Loucy (cell line): Measurements from ENCODE around the gene ERGIC2.

Experiments used
- H2AFZ ChIP-seq: fragments of 200-600 bp; sonication (generic); 2 replicates; pipeline ENCODE4 v1.6.0; 2016; ENCODE audit warnings: antibody characterized with exemption, mild to moderate bottlenecking, low read length, moderate library complexity
- H3F3A ChIP-seq: fragments of 200-600 bp; 2 replicates; pipeline ENCODE4 v1.6.0; 2016; ENCODE audit warnings: antibody characterized with exemption, low read depth, mild to moderate bottlenecking
- H3K27me3 ChIP-seq: fragments of 200-600 bp; sonication (generic); 2 replicates; pipeline ENCODE4 v1.6.1; 2014; ENCODE audit warnings: low read length, mild to moderate bottlenecking; ENCODE audit not compliant: insufficient read depth, poor library complexity, severe bottlenecking
- H3K36me3 ChIP-seq: fragments of 200-600 bp; sonication (generic); 2 replicates; pipeline ENCODE4 v1.6.1; 2016; ENCODE audit warnings: low read length; ENCODE audit not compliant: insufficient read depth
- H3K4me1 ChIP-seq: fragments of 200-600 bp; sonication (generic); 2 replicates; pipeline ENCODE4 v1.5.1; 2014; ENCODE audit warnings: low read length, mild to moderate bottlenecking; ENCODE audit not compliant: insufficient read depth, poor library complexity, severe bottlenecking
- H3K4me2 ChIP-seq: fragments of 200-600 bp; sonication (generic); 2 replicates; pipeline ENCODE4 v1.6.0; 2014; ENCODE audit warnings: antibody characterized with exemption, low read length, low read depth, mild to moderate bottlenecking; ENCODE audit not compliant: poor library complexity, severe bottlenecking
- H3K4me3 ChIP-seq: fragments of 200-600 bp; sonication (generic); 2 replicates; pipeline ENCODE4 v1.5.1; 2014; ENCODE audit warnings: low read length, mild to moderate bottlenecking, mixed read lengths; ENCODE audit not compliant: poor library complexity, severe bottlenecking
- H3K79me2 ChIP-seq: fragments of 200-600 bp; sonication (generic); 2 replicates; pipeline ENCODE4 v1.6.1; 2014; ENCODE audit warnings: low read length; ENCODE audit not compliant: insufficient read depth
- H3K9ac ChIP-seq: fragments of 200-600 bp; sonication (generic); 2 replicates; pipeline ENCODE4 v1.6.0; 2014; ENCODE audit warnings: mild to moderate bottlenecking, low read depth, low read length, moderate library complexity; ENCODE audit not compliant: poor library complexity, severe bottlenecking
- H3K9me2 ChIP-seq: fragments of 200-600 bp; sonication (generic); replicated peaks from 2 replicates; pipeline ENCODE4 v1.6.1; 2016; ENCODE audit warnings: low read depth, low read length, mixed read lengths
- H3K9me3 ChIP-seq: fragments of 200-600 bp; sonication (generic); 2 replicates; pipeline ENCODE4 v1.6.1; 2014; ENCODE audit warnings: mild to moderate bottlenecking, antibody characterized with exemption, low read length, low read depth; ENCODE audit not compliant: insufficient read depth
- H4K20me1 ChIP-seq: fragments of 200-600 bp; sonication (generic); 2 replicates; pipeline ENCODE4 v1.6.0; 2014; ENCODE audit warnings: antibody characterized with exemption, low read length, mild to moderate bottlenecking; ENCODE audit not compliant: insufficient read depth, poor library complexity, severe bottlenecking
- CTCF ChIP-seq: fragments of 200-600 bp; sonication (generic); conservative IDR thresholded peaks from 2 replicates; pipeline ENCODE4 v1.5.1; 2014; ENCODE audit warnings: mild to moderate bottlenecking, antibody characterized with exemption, low read length
- EZH2phosphoT487 ChIP-seq: fragments of 200-600 bp; IDR thresholded peaks from 2 replicates; pipeline ENCODE4 v1.6.1; 2018; ENCODE audit warnings: antibody characterized with exemption, mild to moderate bottlenecking, moderate library complexity, borderline replicate concordance

ERGIC2 gene

GRCh38 chr12:29317556-29318363, 63.2 kb downstream of the ERGIC2 start:
- Histone ChIP-seq H3K79me2 (no peaks in the 10 kb centered on the region), H3K9me3 (no peaks in the 10 kb centered on the region; the same call in 1 of the 2 replicates), H3K4me3 (peak overlapping the region; percentile 24), H3K4me1 (peaks cover 6% of the 10 kb centered on the region), H3K9me2 (no peaks in the 10 kb centered on the region), H4K20me1 (no peaks in the 10 kb centered on the region), H3K36me3 (peaks cover 19% of the 10 kb centered on the region), H3K27me3 (no peaks in the 10 kb centered on the region), H3K4me2 (peak overlapping the region; percentile 38), H3K9ac (no peak overlapping the region), H3F3A (no peaks in the 10 kb centered on the region), H2AFZ (0 out of 2 replicates have a peak overlapping the region, but pooled peaks have one; percentile 44)
- TF ChIP-seq EZH2phosphoT487 = no peak
- peak; percentile 100 for TF ChIP-seq CTCF

GRCh38 chr12:29316752-29317151, 64.2 kb downstream of the ERGIC2 start:
- Histone ChIP-seq H3K4me1 (peaks cover 6% of the 10 kb centered on the region), H3K4me3 (no peak overlapping the region), H3K9me2 (no peaks in the 10 kb centered on the region), H4K20me1 (no peaks in the 10 kb centered on the region), H2AFZ (no peak overlapping the region), H3K27me3 (no peaks in the 10 kb centered on the region), H3K79me2 (no peaks in the 10 kb centered on the region), H3K9ac (no peak overlapping the region), H3K9me3 (no peaks in the 10 kb centered on the region), H3F3A (no peaks in the 10 kb centered on the region), H3K36me3 (peaks cover 19% of the 10 kb centered on the region; the same call in 1 of the 2 replicates), H3K4me2 (no peak overlapping the region)
- no peak for TF ChIP-seq EZH2phosphoT487
- TF ChIP-seq CTCF = no peak

- Histone ChIP-seq H3K4me2 (no peak overlapping the region), H3K36me3 (peaks cover 27% of the 10 kb centered on the region; the same call in 1 of the 2 replicates), H3K9me3 (no peaks in the 10 kb centered on the region), H3K9me2 (no peaks in the 10 kb centered on the region), H3K4me3 (no peak overlapping the region), H3K4me1 (peaks cover 6% of the 10 kb centered on the region), H3K9ac (no peak overlapping the region), H3F3A (no peaks in the 10 kb centered on the region), H4K20me1 (no peaks in the 10 kb centered on the region), H2AFZ (no peak overlapping the region), H3K79me2 (no peaks in the 10 kb centered on the region), H3K27me3 (no peaks in the 10 kb centered on the region)
- no peak for TF ChIP-seq EZH2phosphoT487
- TF ChIP-seq CTCF = no peak
These were observed 66.6 kb downstream of the ERGIC2 start for GRCh38 chr12:29314416-29314815.
